SKM-1 treated with dmso at 0.1 percent for 144 hours (cell line): ENCODE measurements around the gene RNF220.
A peak's percentile ranks its signal among the peaks of the same experiment; 100 is the strongest.
"Not testable (repeated sequence)": the region's sequence is repeated elsewhere in the genome, so short reads cannot be mapped to it uniquely, and the experiment has no call there.

ENCODE experiments used
- DNase-seq: peaks from one replicate; lab custom pipeline; 2025; ENCODE audit not compliant: unreplicated experiment; lab: John Stamatoyannopoulos, UW

RNF220 gene

DNA sequence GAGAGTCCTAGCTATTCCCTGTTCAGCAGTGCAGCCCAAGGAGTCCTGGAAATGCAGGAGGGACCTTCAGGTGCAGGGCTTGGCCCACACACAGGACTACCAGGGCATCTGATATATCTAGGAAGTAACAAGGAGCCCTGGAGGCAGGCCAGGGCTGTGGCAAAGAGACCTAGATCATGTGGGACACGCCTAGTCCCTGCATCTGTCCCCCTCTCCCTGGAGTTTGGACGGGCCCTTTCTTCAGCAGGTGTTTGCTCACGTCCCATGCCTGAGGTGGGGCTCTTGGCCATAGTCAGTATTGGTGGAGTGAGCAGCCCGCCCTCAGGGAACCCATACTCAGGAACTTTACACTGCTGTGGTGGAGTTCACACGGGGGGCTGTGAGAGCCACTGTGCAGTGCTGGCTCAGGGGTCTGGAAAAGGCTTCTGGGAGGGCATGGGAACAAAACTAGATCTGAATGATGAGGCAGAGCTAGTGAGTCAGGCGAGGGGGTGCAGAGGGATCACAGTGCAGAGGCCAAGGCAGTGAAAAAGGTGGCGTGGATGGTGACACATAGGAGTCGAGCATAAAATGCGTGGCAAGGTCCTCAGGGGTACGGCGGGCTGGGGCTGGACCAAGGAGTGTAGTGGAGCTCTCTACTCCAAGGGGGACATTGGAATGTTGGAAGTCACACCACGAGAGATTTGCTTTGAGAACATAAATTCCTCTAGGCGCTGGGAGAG is 243.6 kb downstream of the RNF220 start:
- no peak for DNase-seq

DNA sequence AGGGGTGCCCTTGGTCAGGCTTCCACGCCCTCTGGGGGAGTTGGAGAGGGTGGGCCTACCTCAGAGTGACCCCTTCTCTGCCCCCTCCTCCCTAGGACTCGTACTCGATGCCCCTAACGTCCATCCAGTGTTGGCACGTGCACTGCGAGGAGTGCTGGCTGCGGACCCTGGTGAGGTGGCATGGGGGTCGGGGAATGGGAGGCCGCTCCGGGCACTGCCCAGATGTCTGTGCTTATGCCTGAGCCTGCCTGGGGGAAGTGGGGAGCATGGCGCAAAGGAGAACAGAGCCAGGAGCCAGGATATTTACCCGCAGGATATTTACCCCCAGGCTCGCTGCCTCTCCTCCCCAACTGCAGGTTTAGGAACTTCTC is 244.7 kb downstream of the RNF220 start:
- no peak for DNase-seq

- no peak for DNase-seq
Observed at GRCh38 chr1:44650159-44650831, 245.2 kb downstream of the RNF220 start.

GRCh38 chr1:44651069-44651468 is 246.0 kb downstream of the RNF220 start:
- no peak for DNase-seq

GRCh38 chr1:44652445-44653106 is 247.5 kb downstream of the RNF220 start:
- DNase-seq, result peak; percentile 44

DNA sequence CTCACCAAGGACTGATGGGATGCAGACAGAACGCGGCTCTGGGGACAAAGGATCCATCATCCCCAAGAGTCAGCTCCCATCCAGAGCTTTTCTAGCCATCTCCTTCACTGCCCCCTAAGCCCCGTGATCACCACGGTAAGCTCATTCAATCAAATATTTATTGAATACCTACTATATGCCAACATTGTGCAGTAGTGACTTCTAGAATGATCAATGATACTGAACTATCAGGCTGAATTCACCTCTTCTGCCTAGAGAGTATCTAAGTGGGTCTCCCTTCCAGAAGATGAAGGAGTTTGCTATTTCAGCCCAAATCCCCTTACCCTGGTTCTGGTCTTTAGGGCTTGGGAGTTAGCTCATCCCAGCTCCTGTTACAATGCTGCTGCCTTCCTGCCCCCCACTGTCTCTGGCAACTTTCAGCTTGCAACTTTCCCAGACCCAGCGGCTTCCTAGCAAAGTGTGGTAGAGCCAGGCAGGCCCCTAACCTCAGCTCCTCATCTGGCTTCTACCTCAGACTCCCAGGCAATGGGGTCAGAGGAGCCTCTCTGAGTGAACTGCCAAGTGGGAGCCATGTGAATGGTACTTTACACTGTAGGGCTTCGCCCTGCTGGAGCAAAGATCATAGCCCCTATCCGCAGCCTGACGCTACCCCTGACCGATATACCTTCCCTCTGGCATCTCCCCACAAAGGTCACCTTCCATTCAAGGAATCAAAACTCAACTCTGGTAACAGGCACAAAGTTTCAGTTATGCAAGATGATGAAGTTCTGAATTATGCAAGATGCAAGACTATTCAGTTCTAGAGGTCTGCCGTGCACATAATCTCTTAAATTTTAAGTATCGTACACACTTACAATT is 248.3 kb downstream of the RNF220 start:
- no peak for DNase-seq

DNA sequence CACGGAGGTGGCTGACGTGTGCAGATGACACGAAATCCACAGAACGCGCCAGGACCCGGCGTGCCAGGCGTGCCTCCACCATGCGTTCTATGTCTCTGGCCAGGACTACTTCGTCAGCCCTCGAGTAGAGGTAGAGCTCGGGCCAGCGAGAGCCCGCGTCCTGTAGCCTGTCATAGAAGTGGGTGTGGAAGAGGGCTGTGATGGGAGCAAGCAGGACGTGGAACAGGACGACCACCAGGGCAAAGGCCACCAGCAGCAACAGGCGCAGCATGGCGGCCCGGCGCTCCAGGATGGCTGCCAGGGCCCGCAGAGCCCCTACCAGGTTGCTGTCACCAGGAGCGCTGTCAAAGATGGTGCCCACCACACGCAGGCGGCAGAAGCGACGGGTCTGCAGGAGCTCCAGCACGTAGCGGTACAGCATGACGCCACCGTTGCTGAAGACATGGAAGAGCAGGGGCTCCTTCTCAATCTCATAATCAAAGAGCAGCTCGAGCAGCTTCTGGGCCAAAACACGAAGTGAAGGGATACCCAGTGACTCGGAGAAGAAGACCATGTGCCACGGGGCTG is 249.6 kb downstream of the RNF220 start:
- no peak for DNase-seq

DNA sequence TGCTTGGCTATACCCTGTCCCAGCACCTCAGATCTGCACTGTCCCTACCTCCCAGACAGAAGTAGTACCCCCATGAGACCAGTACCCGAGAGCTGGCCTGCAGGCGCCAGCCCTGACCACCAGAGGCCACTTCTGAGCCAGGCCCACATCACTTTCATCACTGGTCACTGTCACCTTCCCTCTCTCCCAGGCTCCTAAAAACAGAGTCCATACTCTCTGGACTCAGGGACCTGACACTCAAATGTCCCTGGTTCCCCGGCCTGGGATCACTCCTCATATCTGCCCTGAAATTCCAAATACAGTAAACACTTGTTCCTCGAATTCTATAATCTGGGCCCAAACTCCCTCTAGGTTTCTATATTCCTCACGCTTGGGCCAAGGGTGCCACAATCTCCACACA is 250.6 kb downstream of the RNF220 start:
- peak; percentile 11 for DNase-seq

- no peak for DNase-seq
Observed at GRCh38 chr1:44659566-44659965, 254.5 kb downstream of the RNF220 start.

- no peak for DNase-seq
Observed at GRCh38 chr1:44660176-44660575, 255.1 kb downstream of the RNF220 start.

DNA sequence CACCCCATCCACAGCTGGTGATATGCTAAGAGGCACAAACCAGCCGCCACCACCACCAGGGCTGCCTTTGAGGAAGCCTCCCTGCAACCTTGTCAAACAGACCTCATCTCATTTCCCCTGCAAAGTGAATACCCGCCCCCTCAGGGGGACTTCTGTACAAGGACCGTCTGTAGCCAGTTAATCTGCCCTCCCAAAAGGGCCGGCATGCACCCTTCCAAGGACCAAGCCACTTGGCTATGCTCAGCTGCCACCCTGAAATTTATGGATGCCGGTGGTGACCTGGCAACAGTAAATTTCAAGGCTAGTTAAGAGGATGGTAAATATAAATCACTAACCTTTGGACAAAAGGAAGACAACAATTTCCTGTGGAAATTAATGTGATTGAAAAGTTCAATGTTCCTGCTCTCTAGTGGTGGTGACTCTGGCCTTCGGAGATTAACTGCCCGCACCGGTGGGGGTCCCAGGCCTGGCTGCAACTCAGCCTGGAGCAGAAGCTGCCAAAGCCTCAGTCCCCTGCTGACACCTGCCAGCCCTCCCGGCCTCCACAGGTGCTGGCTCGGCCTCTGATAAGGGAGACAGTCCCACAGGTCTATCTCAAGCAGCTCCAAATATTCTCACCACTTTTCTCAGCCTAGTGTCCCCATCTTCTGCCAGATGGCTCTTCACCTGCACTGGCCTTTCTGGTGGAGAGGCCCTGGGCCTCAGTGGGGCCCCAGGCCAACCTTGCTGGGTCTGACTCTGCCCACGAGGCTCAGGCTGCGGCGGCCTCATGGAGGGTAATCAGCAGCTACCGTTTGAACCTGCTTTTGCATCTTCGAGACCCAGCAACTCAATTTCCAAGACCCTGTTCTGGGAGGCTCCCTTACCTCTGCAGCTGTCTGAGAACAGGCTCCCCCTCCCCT is 257.0 kb downstream of the RNF220 start:
- no peak for DNase-seq

DNA sequence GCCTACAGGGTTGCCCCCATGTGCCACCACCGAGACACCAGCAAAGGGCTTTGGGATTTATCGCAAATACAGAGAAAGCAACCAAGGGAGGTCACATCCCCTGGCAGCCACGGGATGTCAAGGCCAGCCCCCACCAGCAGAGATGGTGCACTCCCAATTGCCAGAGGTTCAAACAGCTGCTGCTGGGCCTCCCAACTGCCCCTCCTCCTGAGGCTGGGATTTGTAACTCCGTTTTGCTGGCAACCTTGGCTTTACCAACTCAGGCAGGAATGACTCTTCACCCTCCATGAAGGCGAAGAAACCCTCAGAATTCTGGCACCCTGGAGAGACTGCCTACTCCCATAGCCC is 257.6 kb downstream of the RNF220 start:
- no peak for DNase-seq

GRCh38 chr1:44663417-44663816 is 258.4 kb downstream of the RNF220 start:
- no peak for DNase-seq

GRCh38 chr1:44664730-44665370 is 259.8 kb downstream of the RNF220 start:
- DNase-seq, result no peak

DNA sequence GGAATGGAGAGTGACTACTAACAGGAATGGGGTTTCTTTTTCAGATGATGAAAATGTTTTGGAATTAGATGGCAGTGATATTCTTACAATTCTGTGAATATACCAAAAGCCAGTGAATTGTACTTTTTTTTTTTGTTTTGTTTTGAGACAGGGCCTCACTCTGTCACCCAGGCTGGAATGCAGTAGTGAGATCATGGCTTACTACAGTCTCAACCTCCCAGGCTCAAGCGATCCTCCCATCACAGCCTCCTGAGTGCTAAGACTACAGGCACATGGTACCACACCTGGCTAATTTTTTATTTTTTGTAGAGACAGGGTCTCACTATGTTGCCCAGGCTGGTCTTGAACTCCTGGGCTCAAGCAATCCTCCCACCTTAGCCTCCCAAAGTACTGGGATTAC is 261.7 kb downstream of the RNF220 start:
- not testable (repeated sequence) for DNase-seq

DNA sequence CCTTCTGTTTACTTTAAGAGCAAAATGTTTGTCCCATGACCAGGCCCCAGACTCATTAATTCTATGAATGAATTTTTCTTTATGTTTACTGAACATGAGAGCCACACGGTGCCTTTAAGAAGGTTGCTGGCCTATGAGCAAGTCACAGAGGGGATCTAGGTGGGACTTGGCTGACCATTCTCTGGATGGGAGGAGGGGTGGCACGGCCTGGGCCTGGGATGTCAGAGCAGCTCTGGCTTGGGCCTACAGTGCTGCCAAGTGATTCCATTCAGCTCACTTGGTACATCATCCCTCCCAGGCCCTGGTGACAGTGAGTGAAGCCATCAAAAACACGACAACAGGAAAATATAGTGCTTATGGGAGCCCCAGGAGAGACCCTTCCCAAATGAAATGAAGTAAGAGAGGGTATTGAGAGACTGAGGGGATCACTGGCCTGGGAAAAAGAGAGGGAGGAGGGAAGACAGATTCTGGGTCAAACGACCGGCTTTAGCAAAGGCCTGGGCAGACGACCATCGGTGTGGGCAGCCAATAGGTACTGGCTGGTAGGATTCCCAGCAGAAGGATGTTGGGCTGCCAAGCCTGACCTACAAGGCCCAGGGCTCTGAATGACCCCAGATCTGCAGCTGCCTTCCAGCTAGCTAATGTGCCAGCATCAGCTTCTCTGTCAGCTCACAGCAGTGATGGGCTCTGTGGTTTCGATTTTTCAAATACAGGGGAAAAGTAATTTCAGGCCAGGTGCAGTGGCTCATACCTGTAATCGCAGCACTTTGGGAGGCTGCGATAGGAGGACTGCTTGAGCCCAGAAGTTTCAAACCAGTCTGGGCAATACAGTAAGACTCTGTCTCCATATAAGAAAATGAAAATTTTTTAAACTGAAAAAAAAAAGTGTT is 265.9 kb downstream of the RNF220 start:
- DNase-seq, result no peak

GRCh38 chr1:44672254-44672955 is 267.4 kb downstream of the RNF220 start:
- peak; percentile 96 for DNase-seq
